Activated T-cell treated with anti-CD3 and anti-CD28 coated beads, Interleukin-2, amount 50 U/mL, for 24 hours (primary cell): ENCODE measurements around the gene DYSF.
A peak's percentile ranks its signal among the peaks of the same experiment; 100 is the strongest.

Experiments used
- DNase-seq: peaks from one replicate; pipeline ENCODE4 v3.0.0-alpha.2; 2020
- H3K27ac Mint-ChIP-seq: 2 replicates; pipeline ENCODE4 v1.8.0; 2020; ENCODE audit warnings: mild to moderate bottlenecking, mixed read lengths
- H3K27me3 Mint-ChIP-seq: 2 replicates; pipeline ENCODE4 v1.8.0; 2020; ENCODE audit warnings: mixed read lengths
- H3K36me3 Mint-ChIP-seq: 2 replicates; pipeline ENCODE4 v1.8.0; 2020; ENCODE audit warnings: low read depth, mixed read lengths
- H3K4me1 Mint-ChIP-seq: 2 replicates; pipeline ENCODE4 v1.8.0; 2020; ENCODE audit warnings: low read depth, mixed read lengths
- H3K4me3 Mint-ChIP-seq: 2 replicates; pipeline ENCODE4 v1.8.0; 2020; ENCODE audit warnings: mild to moderate bottlenecking, moderate library complexity, mixed read lengths
- H3K9me3 Mint-ChIP-seq: 2 replicates; pipeline ENCODE4 v1.8.0; 2020; ENCODE audit warnings: mixed read lengths

Gene DYSF

GRCh38 chr2:71692621-71693277, 239.4 kb downstream of the DYSF start:
- no peaks in the 10 kb centered on the region for H3K36me3 Mint-ChIP-seq
- no peak overlapping the region for H3K27ac Mint-ChIP-seq
- no peaks in the 10 kb centered on the region for H3K27me3 Mint-ChIP-seq
- no peaks in the 10 kb centered on the region for H3K4me1 Mint-ChIP-seq
- no peak for DNase-seq
- no peak overlapping the region for H3K4me3 Mint-ChIP-seq
- H3K9me3 Mint-ChIP-seq, result no peaks in the 10 kb centered on the region

- DNase-seq, result no peak
- no peaks in the 10 kb centered on the region for H3K4me1 Mint-ChIP-seq
- no peaks in the 10 kb centered on the region for H3K27me3 Mint-ChIP-seq
- H3K4me3 Mint-ChIP-seq, result no peak overlapping the region
- no peaks in the 10 kb centered on the region for H3K36me3 Mint-ChIP-seq
- no peak overlapping the region for H3K27ac Mint-ChIP-seq
- no peaks in the 10 kb centered on the region for H3K9me3 Mint-ChIP-seq
Observed at GRCh38 chr2:71693286-71694270, 240.2 kb downstream of the DYSF start.

GRCh38 chr2:71694501-71695234, 241.3 kb downstream of the DYSF start:
- H3K27ac Mint-ChIP-seq, result no peak overlapping the region
- no peaks in the 10 kb centered on the region for H3K27me3 Mint-ChIP-seq
- H3K36me3 Mint-ChIP-seq, result no peaks in the 10 kb centered on the region
- H3K4me1 Mint-ChIP-seq, result no peaks in the 10 kb centered on the region
- DNase-seq, result no peak
- no peaks in the 10 kb centered on the region for H3K9me3 Mint-ChIP-seq
- no peak overlapping the region for H3K4me3 Mint-ChIP-seq

GRCh38 chr2:71695235-71696120, 242.1 kb downstream of the DYSF start:
- Mint-ChIP-seq H3K4me3 (no peak overlapping the region), H3K27me3 (no peaks in the 10 kb centered on the region), H3K9me3 (no peaks in the 10 kb centered on the region), H3K27ac (no peak overlapping the region), H3K4me1 (no peaks in the 10 kb centered on the region), H3K36me3 (no peaks in the 10 kb centered on the region)
- no peak for DNase-seq

- no peaks in the 10 kb centered on the region for H3K27me3 Mint-ChIP-seq
- no peak overlapping the region for H3K27ac Mint-ChIP-seq
- H3K4me1 Mint-ChIP-seq, result no peaks in the 10 kb centered on the region
- no peaks in the 10 kb centered on the region for H3K36me3 Mint-ChIP-seq
- no peak overlapping the region for H3K4me3 Mint-ChIP-seq
- H3K9me3 Mint-ChIP-seq, result no peaks in the 10 kb centered on the region
- no peak for DNase-seq
Observed at GRCh38 chr2:71696381-71696780, 243.0 kb downstream of the DYSF start.

GRCh38 chr2:71697106-71698004, 244.0 kb downstream of the DYSF start:
- Mint-ChIP-seq H3K4me3 (no peak overlapping the region), H3K9me3 (no peaks in the 10 kb centered on the region), H3K4me1 (no peaks in the 10 kb centered on the region), H3K36me3 (no peaks in the 10 kb centered on the region), H3K27me3 (no peaks in the 10 kb centered on the region), H3K27ac (no peak overlapping the region)
- DNase-seq, result no peak

GRCh38 chr2:71699428-71699827, 246.1 kb downstream of the DYSF start:
- Mint-ChIP-seq H3K27ac (no peak overlapping the region), H3K27me3 (no peaks in the 10 kb centered on the region), H3K4me3 (no peak overlapping the region), H3K4me1 (no peaks in the 10 kb centered on the region), H3K9me3 (no peaks in the 10 kb centered on the region), H3K36me3 (no peaks in the 10 kb centered on the region)
- peak; percentile 1 for DNase-seq

- Mint-ChIP-seq H3K9me3 (no peaks in the 10 kb centered on the region), H3K27ac (no peak overlapping the region), H3K27me3 (no peaks in the 10 kb centered on the region), H3K4me1 (no peaks in the 10 kb centered on the region), H3K4me3 (no peak overlapping the region), H3K36me3 (no peaks in the 10 kb centered on the region)
- DNase-seq, result peak; percentile 7
Observed at GRCh38 chr2:71700041-71700657, 246.8 kb downstream of the DYSF start.

GRCh38 chr2:71700658-71701397, 247.5 kb downstream of the DYSF start:
- H3K27ac Mint-ChIP-seq, result no peak overlapping the region
- H3K9me3 Mint-ChIP-seq, result no peaks in the 10 kb centered on the region
- H3K36me3 Mint-ChIP-seq, result no peaks in the 10 kb centered on the region
- no peaks in the 10 kb centered on the region for H3K4me1 Mint-ChIP-seq
- no peaks in the 10 kb centered on the region for H3K27me3 Mint-ChIP-seq
- H3K4me3 Mint-ChIP-seq, result no peak overlapping the region
- DNase-seq, result peak; percentile 7

GRCh38 chr2:71702071-71702970, 249.0 kb downstream of the DYSF start:
- no peak for DNase-seq
- H3K4me1 Mint-ChIP-seq, result no peaks in the 10 kb centered on the region
- H3K9me3 Mint-ChIP-seq, result no peaks in the 10 kb centered on the region
- H3K27me3 Mint-ChIP-seq, result no peaks in the 10 kb centered on the region
- H3K36me3 Mint-ChIP-seq, result no peaks in the 10 kb centered on the region
- no peak overlapping the region for H3K4me3 Mint-ChIP-seq
- H3K27ac Mint-ChIP-seq, result no peak overlapping the region

- no peaks in the 10 kb centered on the region for H3K9me3 Mint-ChIP-seq
- H3K27ac Mint-ChIP-seq, result no peak overlapping the region
- no peaks in the 10 kb centered on the region for H3K36me3 Mint-ChIP-seq
- no peaks in the 10 kb centered on the region for H3K4me1 Mint-ChIP-seq
- no peak overlapping the region for H3K4me3 Mint-ChIP-seq
- DNase-seq, result no peak
- no peaks in the 10 kb centered on the region for H3K27me3 Mint-ChIP-seq
Observed at GRCh38 chr2:71702971-71703898, 249.9 kb downstream of the DYSF start.
